Bone marrow (tissue), 2 donors: ENCODE results near the gene KIF5A.
A peak's percentile ranks its signal among the peaks of the same experiment; 100 is the strongest.

ENCODE experiments used
- DNase-seq, 2 donors: peaks; one replicate each; lab custom pipeline; 2025; lab: John Stamatoyannopoulos, UW

KIF5A gene

GRCh38 chr12:57520053-57520818 is 29.6 kb upstream of the KIF5A start, which contains the start of gene DDIT3:
DDIT3 (minus strand) TSS chr12:57520514; CDS start chr12:57517406, 3,108 bp downstream.
- peak; percentile 96 to 97 for DNase-seq

DNA sequence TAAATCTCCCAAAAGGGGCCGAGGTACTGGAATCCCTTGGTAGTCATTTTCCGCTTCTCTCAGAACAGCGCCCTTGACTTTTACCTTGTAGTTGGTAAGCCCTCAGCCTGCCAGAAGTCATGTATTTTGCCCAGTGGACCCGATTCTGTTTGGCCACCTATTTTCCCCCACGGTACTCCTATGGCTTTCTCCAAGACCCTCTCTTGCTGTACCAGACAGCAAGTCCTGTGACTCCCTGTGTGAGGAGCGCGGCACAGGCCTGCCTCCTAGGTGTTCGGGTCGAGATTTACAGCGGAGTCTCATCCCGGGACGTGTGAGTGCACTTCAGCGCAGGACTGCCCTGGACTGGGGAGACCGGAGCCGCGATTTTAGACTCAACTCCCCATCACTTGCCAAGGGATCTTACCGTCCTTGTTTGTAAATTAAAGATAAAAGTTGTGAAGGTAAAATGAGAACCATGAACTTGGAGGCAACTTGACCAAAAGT is 28.3 kb upstream of the KIF5A start:
- DNase-seq: no peak

GRCh38 chr12:57522011-57522886 is 27.6 kb upstream of the KIF5A start, which contains the start of gene MBD6:
MBD6 (plus strand) TSS chr12:57522824; CDS start chr12:57524304, 1,480 bp downstream.
- DNase-seq: peak; percentile 57 to 86

GRCh38 chr12:57522887-57523705 is 26.7 kb upstream of the KIF5A start:
- DNase-seq: peak in 1 of 2 donors; percentile 91

DNA sequence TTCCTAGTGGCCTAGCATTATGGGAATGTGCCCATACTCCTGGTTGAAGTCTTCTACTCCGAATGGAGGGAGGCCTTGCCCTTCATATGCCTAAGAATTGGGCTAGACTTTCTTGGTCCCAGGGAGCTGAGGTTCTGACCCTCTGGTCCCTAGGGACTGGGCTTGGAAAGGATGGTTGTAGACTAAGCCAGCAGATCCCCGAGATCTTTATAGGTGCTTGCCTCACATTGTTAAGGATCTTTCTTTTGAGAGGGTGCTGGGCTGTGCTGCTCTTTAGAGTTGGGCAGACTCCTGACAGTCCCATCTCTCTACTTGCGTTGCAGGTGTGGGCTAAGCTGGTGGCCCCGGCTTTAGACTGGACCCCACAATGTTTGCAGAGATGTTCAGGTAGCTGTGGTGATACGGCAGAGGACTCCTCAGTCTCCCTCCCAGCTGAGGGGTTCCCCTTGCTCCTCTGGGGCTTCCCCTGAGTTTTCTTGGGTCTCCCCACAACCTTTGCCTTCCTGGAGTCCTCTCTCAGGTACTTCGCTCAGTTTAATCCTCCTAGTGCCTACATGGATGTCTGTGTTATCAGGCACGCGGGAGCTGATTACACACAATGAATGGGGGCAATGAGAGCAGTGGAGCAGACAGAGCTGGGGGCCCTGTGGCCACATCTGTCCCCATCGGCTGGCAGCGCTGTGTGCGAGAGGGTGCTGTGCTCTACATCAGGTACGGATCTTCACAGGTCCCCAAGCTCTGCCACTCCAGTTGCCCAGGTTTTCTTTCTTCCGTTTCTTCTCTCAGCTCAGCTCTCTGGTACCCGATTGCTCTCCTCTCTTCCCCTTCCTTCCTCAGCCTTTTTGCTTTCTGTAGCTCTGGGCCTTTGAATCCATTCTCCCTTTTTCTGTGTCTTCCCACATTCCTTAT is 25.9 kb upstream of the KIF5A start:
- DNase-seq: no peak

- DNase-seq: no peak
Observed at GRCh38 chr12:57524814-57525614, 24.8 kb upstream of the KIF5A start.

DNA sequence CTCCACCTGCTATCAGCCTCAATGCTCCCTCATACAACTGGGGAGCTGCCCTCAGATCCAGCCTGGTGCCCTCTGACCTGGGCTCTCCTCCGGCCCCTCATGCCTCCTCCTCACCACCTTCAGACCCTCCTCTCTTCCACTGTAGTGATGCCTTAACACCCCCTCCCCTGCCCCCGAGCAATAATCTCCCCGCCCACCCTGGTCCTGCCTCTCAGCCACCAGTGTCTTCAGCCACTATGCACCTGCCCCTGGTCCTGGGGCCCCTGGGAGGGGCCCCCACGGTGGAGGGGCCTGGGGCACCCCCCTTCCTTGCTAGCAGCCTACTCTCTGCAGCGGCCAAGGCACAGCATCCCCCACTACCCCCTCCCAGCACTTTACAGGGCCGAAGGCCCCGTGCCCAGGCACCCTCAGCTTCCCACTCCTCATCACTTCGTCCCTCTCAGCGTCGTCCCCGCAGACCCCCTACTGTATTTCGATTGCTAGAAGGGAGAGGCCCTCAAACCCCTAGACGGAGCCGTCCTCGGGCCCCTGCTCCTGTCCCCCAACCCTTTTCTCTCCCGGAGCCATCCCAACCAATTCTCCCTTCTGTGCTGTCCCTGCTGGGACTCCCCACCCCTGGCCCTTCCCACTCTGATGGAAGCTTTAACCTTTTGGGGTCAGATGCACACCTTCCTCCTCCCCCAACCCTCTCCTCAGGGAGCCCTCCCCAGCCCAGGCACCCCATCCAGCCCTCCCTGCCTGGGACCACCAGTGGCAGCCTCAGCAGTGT is 24.0 kb upstream of the KIF5A start:
- DNase-seq: no peak

DNA sequence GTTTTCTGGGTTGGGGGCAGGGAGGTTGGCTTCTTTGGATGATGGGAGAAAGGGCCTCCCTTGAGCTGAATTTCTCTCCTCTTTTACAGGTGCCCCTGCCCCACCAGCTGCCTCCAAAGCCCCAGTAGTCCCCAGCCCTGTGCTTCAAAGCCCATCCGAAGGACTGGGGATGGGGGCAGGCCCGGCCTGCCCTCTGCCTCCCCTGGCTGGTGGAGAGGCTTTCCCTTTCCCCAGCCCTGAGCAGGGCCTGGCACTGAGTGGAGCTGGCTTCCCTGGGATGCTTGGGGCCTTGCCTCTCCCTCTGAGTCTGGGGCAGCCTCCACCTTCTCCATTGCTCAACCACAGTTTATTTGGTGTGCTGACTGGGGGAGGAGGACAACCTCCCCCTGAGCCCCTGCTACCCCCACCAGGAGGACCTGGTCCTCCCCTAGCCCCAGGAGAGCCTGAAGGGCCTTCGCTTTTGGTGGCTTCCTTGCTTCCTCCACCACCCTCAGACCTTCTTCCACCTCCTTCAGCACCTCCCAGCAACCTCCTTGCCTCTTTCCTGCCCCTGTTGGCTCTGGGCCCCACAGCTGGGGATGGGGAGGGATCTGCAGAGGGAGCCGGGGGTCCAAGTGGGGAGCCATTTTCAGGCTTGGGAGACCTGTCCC is 23.2 kb upstream of the KIF5A start:
- no peak for DNase-seq

- no peak for DNase-seq
Observed at GRCh38 chr12:57527184-57527583, 22.7 kb upstream of the KIF5A start.

- no peak for DNase-seq
Observed at GRCh38 chr12:57528176-57528575, 21.7 kb upstream of the KIF5A start.

DNA sequence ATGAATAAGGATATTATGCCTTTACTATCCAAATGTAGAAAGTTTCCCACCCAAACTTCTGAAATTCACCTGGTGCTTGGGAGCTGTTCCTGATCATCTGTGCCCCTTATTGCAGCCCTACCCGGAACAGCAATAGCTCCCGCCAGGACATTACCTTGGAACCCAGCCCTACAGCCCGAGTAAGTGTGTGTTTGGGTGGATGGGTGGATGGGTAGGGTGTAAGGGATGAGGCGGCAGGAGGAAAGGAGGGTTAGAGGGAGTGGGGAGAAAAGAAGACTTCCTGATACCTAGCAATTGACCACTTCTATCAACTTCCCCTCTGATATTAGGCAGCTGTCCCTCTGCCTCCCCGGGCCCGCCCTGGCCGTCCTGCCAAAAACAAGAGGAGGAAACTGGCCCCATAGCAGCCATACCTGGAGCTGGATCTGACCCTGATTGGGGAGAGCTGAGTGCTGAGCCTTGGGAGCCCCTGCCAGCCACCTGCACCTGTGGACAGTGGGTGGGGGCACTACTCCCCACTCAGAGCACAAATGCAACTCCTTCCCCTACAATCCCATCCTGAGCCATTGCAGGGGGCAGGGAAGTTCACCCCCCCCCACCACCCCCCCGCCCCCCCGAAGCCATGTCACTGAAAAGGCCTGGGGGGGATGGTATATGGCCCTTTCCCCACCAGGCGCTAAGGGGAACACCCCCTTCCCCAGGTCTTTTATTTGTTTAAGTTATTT is 20.9 kb upstream of the KIF5A start:
- no peak for DNase-seq

DNA sequence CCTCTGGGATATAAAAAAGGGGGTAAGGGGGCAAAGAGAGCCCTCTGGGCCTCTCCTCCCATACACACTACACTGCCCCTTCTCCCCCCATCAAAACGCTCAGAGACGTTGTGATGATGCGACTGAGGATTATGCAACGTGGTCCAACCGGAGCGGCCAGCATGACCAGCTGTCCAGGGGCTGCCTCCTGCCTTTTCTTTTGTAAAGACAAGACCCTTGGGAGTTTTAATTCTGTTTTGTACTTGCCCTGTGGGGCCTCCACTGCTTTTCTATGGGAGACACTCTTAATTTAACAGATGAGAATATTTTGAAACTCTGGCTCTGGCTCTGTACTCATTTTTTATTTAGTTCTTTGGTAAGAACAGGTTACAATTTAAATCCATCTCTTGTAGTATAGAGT is 20.0 kb upstream of the KIF5A start:
- DNase-seq: no peak

GRCh38 chr12:57530396-57531142 is 19.3 kb upstream of the KIF5A start:
- no peak for DNase-seq

DNA sequence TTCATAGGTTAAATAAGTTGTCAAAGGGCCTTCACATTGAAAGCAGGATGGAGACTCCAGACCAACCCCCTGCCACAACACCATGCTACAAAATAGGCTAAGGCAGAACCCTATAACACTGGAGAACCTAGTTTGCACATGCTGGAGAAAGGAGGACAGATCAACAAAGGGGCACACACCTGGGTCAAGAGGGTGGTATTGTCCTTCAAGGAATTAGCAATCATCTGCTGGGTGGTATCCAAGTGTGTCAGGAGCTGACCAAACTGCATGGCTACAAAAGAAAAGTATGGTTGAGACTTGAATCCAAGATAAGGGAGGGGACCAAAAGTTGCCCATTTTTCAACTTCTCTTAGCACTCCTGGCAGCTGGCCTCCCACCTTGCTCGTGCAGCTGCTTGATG is 18.0 kb upstream of the KIF5A start:
- no peak for DNase-seq

DNA sequence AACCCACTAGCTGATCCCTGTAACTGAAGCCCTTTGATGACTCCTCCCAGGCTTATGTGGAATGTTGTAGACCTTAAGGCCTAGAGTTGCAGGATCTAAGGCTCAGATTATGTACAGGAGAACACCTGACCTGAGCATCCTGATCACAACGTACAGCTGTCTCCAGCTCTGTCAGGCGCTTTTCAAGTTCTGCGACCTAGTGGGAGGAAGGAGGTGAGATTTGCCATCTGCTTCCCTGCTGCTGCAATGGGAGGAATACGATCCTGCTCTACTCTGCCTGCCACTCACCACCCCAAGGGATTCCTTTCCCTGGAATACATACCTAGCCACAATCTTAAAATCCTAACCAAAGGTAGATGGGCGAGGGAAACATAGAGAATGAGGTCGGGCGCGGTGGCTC is 16.7 kb upstream of the KIF5A start:
- DNase-seq: no peak

DNA sequence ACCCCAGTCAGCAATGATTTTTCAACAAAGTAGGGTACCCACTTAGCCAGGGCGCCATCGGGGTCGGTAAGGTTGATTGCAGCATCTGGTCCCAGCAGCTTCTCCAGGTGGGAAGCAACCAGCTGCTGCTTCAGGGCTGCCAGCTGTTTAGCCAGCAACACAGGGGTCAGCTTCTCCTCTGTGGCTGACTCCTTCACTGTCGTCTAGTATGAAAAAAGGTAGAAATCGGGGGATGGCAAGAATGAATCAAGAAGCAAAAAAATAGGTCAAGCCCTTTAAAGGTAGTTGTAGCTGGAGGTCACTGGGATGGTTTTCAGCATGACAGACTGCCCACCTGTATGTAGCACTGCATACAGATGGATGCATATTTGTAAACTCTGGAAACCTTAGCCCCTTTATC is 15.6 kb upstream of the KIF5A start:
- no peak for DNase-seq

GRCh38 chr12:57534991-57535543 is 14.8 kb upstream of the KIF5A start:
- no peak for DNase-seq
